H1 (cell line): ENCODE data around the gene EZH1. TPM values are rescaled to one million over a fixed set of nuclear protein-coding genes. Genes with fewer than 3 reads are reported as not detected.

Experiments
- RNF2 ChIP-seq: fragments of 200-900, 300-1000 bp; sonication (generic); IDR thresholded peaks from 2 replicates; pipeline ENCODE4 v1.7.1; 2016; ENCODE audit warnings: borderline replicate concordance, low read depth, mild to moderate bottlenecking, antibody characterized with exemption, low read length; ENCODE audit not compliant: poor library complexity, severe bottlenecking; ENCODE audit errors: missing control alignments
- polyA plus RNA-seq, 7 experiments: library from polyadenylated mRNA; depleted of rRNA in 3 of 7; stranded (reverse) in 5 of 7; unstranded in 2 of 7; fragments of >200 nt in 5 of 7; fragments of 200-250 nt in 2 of 7; gene quantifications; 1 replicate in 5 of 7; 2 replicates in 1 of 7; 4 replicates in 1 of 7; pipeline versions ENCODE4 v1.2.1 to v1.2.3, GENCODE V29; 2011 to 2013; ENCODE audit warnings: missing spikeins in 2 of 7, mixed read lengths in 2 of 7
- total RNA-seq: library from RNA; stranded (reverse); fragmentation: NEBNext Ultra II Directional; extraction: Animal tissue kit (Norgen Biotek cat#: 25700); gene quantifications from 2 replicates; pipeline ENCODE4 v1.2.1, GENCODE V29; 2021

EZH1 gene
- total and polyA plus RNA-seq, 2 of the 8 experiments (the other 6 are each of a cell fraction or from before 2014, with no cell fraction given): 17.4 to 20.8 TPM

DNA sequence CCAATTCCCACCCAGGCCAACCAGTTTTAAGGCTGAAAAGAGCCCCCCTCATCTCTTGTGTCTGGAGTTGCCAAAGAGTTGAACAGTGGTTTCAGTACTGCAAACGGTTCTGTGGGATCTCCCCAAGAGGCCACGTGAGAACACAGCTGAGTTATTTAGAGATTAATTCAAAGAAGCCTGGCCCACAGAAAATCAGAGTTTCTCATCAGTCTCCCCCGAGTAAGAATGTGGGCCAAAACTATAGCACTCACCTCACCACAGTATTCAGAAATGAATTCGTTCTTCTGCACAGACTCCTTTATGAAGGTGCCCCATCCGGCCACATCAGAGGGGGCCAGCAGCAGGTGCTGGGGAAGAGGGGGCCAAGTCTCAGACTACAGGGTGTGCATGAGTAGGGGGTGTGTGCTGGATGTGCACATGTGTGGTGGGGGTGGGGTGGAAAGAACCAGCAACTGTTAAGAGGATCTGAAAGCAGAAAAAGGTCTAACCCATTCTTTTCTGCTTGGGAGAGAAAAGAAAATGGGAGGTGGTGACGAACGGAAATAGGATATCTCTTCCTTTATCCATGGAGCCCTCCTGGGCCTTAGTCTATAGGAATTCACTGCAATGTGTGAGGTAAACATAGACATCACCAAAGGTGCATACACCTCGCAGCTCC lies 39.9 kb downstream of the EZH1 start (continued):
- TF ChIP-seq RNF2: no peak
